Kidney epithelial cell (primary cell): ENCODE measurements around the gene KNOP1. TPM values are rescaled to one million over a fixed set of nuclear protein-coding genes. Genes with fewer than 3 reads are reported as not detected.

ENCODE experiments used
- DNase-seq: peaks from one replicate; pipeline ENCODE4 v3.0.0-alpha.2; 2010; ENCODE audit warnings: low read depth
- H3K27me3 ChIP-seq: 2 replicates; pipeline ENCODE4 v1.6.0; 2011; ENCODE audit warnings: low read length; ENCODE audit not compliant: control insufficient read depth, insufficient read depth
- H3K36me3 ChIP-seq: 2 replicates; pipeline ENCODE4 v1.5.1; 2011; ENCODE audit warnings: low read length; ENCODE audit not compliant: control insufficient read depth, insufficient read depth
- H3K4me3 ChIP-seq: 2 replicates; pipeline ENCODE4 v1.5.1; 2011; ENCODE audit warnings: low read depth, mild to moderate bottlenecking, control low read depth, low read length
- CTCF ChIP-seq: IDR thresholded peaks from 2 replicates; pipeline ENCODE4 v1.5.1; 2011; ENCODE audit warnings: mild to moderate bottlenecking, moderate library complexity, low read length, control low read depth, inconsistent platforms; ENCODE audit not compliant: insufficient read depth, poor library complexity, severe bottlenecking
- total RNA-seq: library from RNA; depleted of rRNA; stranded (reverse); fragments of >200 nt; gene quantifications from 2 replicates; pipeline ENCODE4 v1.2.3, GENCODE V29; 2015

Gene KNOP1
- total RNA-seq, 1 donor from 2014 or later, result 32.8 TPM

- no peak for DNase-seq
- H3K27me3 ChIP-seq, result no peaks in the 10 kb centered on the region
- no peak for TF ChIP-seq CTCF
- H3K36me3 ChIP-seq, result no peaks in the 10 kb centered on the region
- H3K4me3 ChIP-seq, result no peak overlapping the region
These were observed 36.0 kb upstream of the KNOP1 start for GRCh38 chr16:19753815-19754643.

GRCh38 chr16:19751478-19752385, 33.7 kb upstream of the KNOP1 start:
- no peak for TF ChIP-seq CTCF
- H3K27me3 ChIP-seq, result no peaks in the 10 kb centered on the region
- DNase-seq, result no peak
- H3K4me3 ChIP-seq, result no peak overlapping the region
- H3K36me3 ChIP-seq, result no peaks in the 10 kb centered on the region

- Histone ChIP-seq H3K27me3 (no peaks in the 10 kb centered on the region), H3K36me3 (no peaks in the 10 kb centered on the region), H3K4me3 (no peak overlapping the region)
- TF ChIP-seq CTCF, result no peak
- no peak for DNase-seq
These were observed 31.6 kb upstream of the KNOP1 start for GRCh38 chr16:19749571-19750080.

GRCh38 chr16:19748389-19749168, 30.6 kb upstream of the KNOP1 start:
- Histone ChIP-seq H3K27me3 (no peaks in the 10 kb centered on the region), H3K36me3 (no peaks in the 10 kb centered on the region), H3K4me3 (no peak overlapping the region)
- no peak for DNase-seq
- TF ChIP-seq CTCF, result no peak

- H3K27me3 ChIP-seq, result no peaks in the 10 kb centered on the region
- no peak for TF ChIP-seq CTCF
- no peak overlapping the region for H3K4me3 ChIP-seq
- H3K36me3 ChIP-seq, result no peaks in the 10 kb centered on the region
- no peak for DNase-seq
These were observed 28.5 kb upstream of the KNOP1 start for GRCh38 chr16:19746561-19746960.
